Activated CD4-positive, CD25-positive, alpha-beta regulatory T cell treated with anti-CD3 and anti-CD28 coated beads, Interleukin-2, amount 50 U/mL, for 16 hours (primary cell): ENCODE measurements around the gene DTYMK.
A peak's percentile ranks its signal among the peaks of the same experiment; 100 is the strongest.

Experiments used
- DNase-seq: peaks from one replicate; pipeline ENCODE4 v3.0.0-alpha.2; 2020; ENCODE audit warnings: low read depth, low spot score

DTYMK gene

DNA sequence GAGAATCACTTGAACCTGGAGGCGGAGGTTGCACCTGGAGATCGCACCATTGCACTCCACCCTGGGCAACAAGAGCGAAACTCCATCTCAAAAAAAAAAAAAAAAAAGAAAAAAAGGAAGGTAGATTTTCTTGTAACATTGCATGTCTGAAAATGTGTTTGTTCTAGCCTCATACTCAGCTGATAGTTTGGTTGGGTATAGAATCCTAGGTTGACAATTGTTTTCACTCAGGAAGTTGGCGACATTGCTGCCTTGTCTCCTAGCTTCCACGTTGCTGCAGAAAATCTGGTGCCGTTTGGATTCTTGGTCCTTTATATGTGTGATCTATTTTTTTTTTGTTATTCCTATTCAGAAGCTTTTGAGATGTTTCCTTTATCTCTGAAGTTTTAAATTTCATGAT lies 19.9 kb upstream of the DTYMK start:
- no peak for DNase-seq

DNA sequence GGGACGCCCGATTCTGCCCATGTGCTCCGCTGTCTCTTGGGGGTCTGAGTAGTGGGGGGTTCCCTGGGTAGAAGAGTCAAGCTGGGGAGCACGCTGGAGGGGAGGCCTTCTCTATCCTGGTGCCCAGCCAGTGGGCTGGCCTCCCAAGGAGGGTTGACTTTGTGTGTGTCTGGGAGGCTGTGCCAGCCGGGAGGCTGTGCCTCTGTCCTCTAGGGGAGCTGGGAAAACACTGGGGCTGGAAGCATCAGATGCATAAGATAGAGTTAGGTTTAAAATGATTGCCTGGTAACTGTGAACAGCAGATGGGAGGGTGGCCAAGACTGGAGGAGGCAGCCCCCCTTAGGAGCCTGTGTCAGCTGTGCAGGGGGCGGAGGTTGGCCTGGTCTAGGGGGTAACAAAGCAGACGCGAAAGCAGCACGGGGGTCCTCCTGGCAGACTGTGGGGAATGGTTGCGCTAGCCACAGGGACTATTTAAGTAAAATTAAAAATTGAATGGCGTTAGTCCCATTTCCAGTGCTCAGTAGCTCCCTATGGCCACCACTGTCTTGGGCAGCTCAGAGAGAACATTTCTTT lies 16.5 kb upstream of the DTYMK start:
- no peak for DNase-seq

DNA sequence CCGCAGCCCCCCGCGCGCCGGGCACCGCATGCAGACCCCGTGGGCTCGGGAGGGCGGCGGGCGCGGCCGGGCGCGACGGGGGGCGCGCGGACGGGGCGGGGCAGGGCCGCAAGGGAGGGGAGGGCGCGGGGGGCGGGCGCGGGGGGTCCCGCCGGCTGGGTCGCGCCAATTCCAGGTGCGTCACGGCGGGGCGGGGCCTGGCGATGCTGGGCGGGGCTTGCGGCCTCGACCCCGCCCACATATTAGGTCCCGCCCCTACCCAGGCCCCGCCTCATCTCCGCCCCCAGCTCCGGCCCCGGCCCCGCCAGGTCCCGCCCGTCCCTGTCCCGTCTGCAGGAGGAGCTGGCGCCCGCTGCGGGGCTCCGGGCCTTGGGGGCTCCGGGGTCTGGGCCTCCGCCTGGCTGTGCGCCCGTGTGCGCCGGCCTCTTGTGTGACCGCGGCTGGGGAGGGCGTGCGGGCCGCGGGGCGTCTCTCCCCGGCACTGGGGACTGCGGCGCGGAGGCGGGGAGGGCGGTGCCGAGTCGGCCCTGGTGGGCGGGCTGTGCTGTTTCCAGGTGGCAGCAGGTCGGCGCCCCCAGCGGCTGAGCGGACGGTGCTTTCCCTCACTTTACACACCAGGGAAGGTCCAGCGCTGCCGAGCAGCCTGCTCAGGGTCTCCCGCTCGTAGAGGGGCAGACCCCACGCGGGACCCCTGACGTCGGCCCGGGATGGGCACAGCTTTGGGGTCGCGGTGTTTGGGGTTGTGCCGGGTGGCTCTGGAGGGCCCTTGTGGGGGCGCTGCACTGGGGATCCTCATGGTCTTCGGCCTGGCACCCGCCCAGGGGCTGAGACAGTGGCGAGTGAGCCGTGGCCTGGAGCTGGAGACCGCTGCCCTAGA lies 15.8 kb upstream of the DTYMK start:
- peak; percentile 78 for DNase-seq

DNA sequence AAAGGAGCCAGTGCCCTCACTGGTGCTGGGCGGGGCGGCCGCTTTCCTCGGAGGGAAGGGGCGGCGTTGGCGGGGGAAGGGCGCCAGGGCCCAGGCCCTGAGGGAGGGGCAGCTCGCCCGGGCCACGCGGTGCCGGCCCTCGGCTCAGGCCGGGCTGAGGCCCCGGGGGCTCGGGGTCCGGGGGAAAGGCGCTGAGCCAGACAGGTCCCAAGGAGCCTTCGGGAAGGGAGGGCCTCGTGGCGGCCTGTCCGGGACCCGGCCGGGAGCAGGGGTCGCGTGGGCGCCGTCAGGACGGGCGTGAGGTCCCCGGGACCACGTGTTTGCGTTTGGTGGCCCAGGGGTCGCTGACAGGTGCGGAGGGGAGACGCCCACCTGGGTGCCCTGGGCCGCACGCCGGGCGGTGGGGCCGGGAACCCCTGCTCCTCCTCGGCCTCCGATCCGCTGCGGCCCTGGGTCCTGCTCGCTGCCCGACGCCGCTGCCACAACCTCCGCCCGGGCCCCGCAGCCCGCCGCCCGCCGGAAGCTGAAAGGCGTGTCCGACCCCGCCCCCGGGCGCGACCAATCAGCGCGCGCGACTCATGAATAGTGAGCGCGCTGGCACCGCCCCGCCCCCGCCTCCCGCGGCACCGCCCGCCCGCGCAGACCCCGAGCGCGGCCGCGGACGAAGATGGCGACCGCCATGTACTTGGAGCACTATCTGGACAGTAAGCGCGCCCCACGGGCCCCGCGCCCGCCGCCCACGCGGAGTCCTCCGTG lies 15.0 kb upstream of the DTYMK start, which contains the start of gene ING5:
TSS of gene ING5 (plus strand) at position 641 of the 756 bp plus-strand sequence. CDS start at position 668, 27 bp downstream.
- peak; percentile 94 for DNase-seq

DNA sequence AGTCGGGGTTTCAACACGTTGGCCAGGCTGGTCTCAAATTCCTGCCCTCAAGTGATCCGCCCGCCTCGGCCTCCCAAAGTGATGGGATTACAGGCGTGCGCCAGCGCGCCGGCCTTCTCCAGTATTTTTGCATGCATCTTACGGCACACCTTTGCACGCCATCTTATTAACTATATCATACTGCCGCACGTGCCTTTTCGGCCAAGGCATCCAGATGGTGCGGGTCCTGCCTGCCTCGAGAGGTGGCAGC lies 14.5 kb upstream of the DTYMK start:
- no peak for DNase-seq

DNA sequence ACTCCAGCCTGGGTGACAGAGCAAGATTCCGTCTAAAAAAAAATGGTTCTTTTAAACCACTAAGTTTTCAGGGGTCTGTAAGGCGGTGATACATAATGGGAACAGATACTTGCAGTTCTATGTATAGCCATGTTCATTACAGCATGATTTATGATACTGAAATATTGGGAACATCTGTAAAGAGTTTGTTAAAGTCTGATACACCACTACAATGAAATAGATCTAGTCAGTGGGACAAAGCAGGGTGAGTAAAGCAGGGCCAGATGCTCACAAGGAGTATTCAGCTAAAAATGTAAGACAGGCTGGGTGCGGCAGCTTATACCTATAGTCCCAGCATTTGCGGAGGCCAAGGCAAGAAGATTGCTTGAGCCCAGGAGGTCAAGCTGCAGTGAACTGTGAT lies 9.0 kb upstream of the DTYMK start:
- no peak for DNase-seq

DNA sequence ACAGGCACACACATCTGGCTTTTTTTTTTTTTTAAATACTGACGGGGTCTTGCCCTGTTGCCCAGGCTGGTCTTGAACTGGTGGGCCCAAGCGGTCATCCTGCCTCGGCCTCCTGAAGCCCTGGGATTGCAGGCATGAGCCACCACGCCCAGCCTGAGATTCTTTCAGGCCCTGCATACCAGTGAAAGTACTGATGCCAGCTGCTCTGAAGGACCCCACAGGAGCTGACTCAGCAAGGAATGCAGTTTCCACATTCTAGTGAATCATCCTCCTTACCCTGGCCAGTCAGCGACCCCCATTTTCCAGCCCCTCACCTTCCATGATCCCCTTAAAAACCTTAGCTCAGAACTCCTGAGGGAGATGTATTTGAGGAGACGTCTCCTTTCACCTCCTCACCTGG lies 5.8 kb upstream of the DTYMK start:
- DNase-seq: no peak

DNA sequence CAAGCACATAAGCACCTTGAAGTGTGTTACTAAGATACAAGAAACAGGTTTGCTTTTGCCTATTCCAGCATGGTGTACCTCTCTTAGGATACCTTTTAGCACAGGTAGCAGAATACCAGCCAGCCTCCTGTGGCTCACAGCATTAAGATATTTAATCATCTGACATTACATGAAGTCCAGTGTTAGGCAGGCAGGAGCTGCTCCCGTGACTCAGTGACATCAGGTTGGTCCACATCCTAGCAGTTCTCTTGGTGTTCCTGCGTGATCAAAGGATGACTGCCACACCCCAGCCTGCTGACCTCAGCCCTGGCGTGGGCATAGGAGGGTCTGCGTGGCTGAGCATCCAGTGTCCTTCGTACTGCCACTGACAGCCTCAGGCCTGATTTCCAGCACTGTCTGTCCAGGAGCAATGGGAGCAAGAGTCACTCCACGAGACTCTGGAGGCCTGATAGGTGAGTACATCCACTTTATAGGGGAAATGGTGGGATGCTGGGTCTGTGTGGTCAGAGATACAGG lies 3.6 kb upstream of the DTYMK start:
- no peak for DNase-seq

DNA sequence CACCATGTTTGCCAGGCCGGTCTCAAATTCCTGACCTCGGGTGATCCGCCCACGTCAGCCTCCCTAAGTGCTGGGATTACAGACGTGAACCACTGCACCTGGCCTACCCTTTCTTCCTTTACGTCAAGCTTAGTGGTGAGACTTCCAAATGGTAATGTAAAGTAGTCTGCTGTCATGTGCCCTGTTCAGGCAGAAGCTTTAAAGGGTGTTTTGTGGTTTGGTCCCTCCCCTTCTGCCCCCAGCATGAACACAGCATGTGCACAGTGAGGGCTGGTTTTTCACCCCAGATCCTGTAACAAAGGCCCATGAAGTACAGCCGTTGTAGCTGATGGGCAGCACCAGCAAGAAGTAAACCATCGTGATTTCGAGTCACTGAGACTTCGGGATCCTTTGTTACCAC lies 2.7 kb upstream of the DTYMK start:
- DNase-seq: no peak

DNA sequence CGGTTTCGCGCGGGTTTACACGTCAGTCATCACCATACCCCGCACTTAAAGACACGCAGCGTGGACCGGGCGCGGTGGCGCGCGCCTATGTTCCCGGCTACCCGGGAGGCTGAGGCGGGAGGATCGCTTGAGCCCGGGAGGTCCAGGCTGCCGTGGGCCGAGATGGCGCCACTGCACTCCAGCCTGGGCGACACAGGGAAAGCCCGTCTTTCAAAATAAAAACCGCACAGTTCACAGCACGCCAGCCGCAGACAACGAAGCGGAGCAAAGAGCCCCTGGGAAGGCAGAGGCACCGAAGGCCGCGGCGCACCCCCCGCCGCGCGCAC lies 328 bp downstream of the DTYMK start:
- no peak for DNase-seq

DNA sequence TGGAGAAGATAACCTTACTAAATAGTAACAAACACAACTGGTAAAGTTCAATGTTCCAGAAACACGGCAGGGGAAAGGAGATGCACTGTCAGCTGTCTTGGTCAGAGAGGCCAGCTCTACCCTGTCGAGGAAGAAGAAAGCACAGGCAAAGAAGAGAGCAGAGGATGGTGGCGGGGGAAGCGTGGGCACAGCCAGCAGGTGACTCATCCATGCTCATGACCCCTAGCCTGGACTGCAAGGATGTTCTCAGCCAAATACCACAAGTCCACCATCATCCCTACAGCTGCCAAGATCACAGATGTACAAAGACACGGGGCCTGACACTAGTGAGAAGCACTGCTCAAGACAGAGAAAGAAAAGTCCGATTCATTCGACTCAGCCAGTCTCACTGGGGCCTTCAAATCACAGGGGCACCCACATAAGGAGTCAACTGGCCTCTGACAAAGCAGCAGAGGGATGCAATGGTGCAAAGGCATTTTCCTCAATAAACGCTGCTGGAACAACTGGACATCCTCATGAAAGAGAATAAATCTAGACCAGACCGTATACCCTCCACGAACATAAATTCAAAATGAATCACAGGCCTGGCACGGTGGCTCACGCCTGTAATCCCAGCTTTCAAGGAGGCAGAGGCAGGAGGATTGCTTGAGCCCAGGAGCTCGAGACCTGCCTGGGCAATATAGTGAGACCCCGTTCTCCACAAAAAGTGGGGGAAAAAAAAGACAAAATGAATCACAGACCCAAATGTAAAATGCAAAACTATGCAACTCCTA lies 5.6 kb downstream of the DTYMK start:
- DNase-seq: no peak

DNA sequence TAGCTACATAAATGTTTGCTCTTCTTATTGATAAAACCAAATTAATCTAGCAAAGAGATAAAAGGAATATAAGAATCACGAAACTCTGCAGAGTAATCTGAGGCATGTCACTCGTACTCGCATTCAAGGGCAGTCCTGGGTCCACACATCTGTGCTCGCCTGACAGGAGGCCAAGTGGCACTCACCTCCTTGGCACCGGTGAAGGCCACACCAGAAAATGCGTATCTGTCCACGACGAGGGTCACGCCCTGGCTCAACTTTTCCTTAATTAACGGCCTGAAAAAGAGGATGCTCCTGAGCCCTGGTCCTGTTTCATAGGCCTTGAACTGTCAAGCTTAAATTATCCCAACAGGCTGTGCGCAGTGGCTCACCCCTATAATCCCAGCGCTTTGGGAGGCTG lies 6.6 kb downstream of the DTYMK start:
- DNase-seq: no peak

DNA sequence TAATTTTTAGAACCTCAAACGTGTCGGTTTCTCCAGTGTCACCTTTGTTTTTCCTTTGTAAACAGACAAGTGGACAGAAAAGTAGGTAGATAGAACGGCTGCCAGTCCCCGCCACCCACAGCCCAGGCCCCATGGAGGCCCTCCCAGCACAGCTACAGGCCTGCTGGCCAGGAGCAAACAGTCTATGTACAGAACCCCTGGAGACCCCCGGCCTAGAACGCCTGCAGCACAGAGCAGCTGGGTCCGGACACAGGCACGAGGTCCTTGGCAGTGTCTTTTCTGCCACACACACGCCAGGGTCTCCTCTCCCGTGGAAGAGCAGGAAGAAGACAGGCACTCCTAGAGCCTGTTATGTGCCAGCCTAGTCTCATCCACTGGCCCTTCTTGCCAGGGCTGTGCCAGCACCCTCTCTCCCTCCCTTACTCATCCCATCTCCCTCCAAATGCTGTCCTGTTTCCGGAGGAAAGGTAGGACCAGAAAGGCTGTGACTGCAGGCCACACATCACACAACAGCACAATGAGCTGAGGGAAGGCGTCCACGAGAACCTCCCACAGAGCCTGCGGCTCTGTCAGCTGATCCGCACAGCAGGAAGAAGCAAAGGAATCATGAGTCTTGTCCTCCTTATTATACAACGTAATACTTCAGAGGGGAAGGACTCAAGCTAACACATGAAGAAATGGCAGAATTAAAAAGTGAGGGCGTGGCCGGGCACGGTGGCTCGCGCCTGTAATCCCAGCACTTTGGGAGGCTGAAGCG lies 7.7 kb downstream of the DTYMK start:
- DNase-seq: no peak

DNA sequence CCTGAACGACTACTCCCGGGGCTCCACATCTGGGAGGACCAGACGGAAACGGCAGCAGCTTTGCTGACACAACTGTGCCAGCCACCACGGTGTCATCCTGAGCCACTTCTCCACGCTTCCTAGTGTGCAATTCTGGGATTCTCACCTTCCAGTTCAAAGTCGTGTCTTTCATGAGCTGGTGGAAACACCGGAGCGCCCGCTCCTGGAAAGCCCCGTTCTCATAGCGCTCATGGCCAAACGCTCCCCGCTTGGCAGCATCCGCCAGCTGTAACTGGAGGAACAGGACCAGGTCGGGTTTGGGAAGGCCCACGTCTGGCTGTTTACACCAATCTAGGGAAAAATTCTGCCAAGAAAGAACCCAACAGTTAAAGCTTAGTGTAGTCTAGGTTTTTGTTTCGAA lies 8.3 kb downstream of the DTYMK start:
- no peak for DNase-seq

DNA sequence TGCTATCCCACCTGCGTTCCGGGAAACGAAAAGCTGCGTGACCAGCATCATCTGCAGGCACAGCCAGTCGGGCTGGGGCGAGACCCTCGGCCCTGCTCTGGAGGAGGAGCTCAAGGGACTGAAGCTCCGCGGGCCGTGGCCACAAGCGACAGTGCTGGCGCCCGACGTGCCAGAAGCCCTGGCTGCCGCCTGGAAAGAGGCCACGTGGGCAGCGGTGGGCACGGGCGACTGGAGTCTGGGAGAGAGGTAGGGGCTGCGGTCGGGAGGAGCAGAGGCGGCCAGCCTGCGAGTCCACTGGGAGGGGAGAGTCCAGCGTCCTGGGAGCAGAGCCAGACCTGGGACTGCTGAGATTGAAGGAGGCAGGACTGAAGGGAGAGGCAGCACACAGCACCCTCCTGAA lies 9.2 kb downstream of the DTYMK start:
- no peak for DNase-seq

DNA sequence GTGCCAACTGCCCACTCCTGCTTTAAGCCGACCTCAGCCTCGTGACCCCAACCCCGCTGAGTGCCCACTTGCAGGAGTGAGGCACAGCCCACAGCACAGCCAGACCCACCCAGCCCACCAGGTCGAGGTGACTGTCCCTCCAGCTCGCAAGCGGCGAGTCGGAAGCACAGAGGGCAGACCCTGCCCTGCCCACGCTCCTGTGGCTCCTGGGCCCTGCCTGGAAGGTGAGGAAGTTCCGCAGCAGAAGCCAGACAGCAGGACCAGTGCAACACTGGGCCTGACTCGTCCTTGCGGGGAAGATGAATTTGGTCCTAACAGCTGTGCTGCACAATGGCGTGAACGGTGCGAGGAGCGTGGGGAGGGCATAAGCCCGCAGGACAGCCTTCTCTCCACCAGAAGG lies 9.9 kb downstream of the DTYMK start:
- DNase-seq: no peak

DNA sequence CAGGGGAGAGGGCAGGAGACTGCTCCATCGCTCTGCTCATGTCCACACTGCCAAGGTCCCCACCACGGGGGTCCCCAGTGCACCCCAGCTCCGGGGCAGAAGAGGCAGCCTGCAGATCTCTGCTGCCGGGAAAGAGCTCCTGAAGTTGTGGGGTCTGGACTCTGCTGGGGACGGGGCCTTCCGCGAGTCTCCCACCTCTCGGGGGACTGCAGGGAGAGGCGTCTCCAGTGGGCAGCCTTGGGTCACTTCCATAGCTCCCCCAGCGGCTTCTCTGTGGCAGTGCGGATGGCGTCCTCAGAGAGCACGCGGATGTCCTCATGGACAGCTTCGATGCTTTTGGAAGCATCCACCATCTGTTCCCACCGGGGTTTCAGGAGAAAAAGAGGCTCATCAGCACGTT lies 10.7 kb downstream of the DTYMK start:
- no peak for DNase-seq

DNA sequence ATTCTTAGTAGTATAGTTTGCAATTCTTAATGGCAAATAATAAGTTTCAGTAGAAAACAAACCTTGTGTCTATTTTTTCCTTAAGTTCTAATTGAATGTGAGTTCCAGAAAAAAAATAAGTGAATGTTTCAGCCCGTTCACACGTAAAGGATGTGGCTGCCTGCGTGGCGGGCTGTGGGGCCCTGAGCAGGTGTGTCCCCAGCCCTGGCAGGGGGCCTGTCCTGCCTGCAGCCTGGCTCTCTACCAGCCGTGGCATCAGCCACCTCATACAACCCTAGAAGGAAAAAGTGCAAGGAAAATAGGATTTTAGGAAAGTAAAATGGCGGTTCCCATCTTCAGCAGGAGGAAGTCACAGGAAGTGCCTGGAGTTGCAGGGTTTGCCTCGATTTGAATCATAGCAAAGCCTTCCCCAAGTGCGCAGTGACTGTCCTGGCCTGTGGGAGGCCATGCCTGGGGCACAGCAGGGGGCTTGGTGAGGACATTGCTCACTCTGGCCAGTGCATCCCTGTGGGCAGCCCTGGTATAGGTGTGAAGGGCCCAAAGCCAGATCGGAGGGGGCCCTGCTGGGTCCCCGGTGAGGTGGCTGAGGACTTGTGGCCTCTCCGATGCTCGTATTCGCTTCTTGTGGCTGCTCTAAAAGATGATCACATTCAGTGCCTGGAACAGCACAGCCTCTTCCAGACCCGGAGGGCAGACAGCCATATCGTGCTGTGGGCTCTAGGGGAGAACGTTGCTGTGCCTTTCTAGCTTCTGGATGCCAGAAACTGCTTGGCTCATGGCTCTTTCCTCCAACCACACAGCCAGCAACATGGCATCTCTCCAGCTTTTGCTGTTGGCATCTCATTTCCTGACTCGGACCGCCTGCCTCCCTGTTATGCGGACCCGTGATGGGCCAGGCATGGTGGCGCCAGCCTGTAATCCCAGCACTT lies 12.6 kb downstream of the DTYMK start:
- DNase-seq: no peak

DNA sequence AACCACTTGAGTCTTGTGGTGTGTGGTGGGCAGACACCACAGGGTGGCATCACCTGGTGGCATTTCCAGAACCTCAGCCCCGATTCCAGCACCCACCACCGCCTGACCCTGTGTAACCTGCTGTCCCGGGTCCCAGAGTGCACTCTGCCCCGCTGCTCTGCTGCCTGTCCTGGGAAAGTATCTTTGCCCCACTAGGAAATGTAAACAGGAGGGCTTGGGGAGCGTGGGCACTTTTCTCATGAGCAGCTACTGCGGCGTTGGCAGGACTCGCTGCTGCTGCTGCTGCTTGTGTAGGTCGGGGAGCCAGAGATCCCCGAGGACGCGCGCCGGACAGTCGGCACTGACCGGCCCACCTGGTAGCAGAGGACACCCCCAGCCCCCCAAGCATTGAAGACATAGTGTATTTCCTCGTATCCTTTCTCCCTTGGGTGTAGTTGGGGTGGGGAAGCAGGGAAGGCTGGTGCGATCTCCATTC lies 13.4 kb downstream of the DTYMK start:
- DNase-seq: no peak
